Measurements from ENCODE around the gene MICU1. TPM values are rescaled to one million over a fixed set of nuclear protein-coding genes. Genes with fewer than 3 reads are reported as not detected.
"Not testable (repeated sequence)": the region's sequence is repeated elsewhere in the genome, so short reads cannot be mapped to it uniquely, and the experiment has no call there.

MICU1 gene
- 10 to 100 TPM; 21.9 to 36.2 (median 31.7) TPM for total RNA-seq

- ATAC-seq (ENCODE audit: low FRiP score) (peak; percentile 100), DNase-seq (ENCODE audit: low spot score) (peak; percentile 97)
- no peak for TF ChIP-seq CTCF (IDR thresholded peaks at IDR 0.05)
Observed at GRCh38 chr10:72625608-72626443, at the start of gene MICU1. Gene MICU1 (minus strand): TSS chr10:72626079. CDS start chr10:72566793, 59,286 bp downstream.

- not testable (repeated sequence) for DNase-seq (ENCODE audit: low spot score); ATAC-seq (ENCODE audit: low FRiP score)
Observed at GRCh38 chr10:72674174-72674573, 48.3 kb upstream of the MICU1 start.

- no peak for DNase-seq (ENCODE audit: low spot score)
- no peak for TF ChIP-seq CTCF (IDR thresholded peaks at IDR 0.05)
- ATAC-seq (ENCODE audit: low FRiP score): no peak
Observed at GRCh38 chr10:72673280-72673679, 47.4 kb upstream of the MICU1 start.

GRCh38 chr10:72667207-72667864 lies 41.5 kb upstream of the MICU1 start:
- TF ChIP-seq CTCF (IDR thresholded peaks at IDR 0.05): no peak
- ATAC-seq (ENCODE audit: low FRiP score) (no peak), DNase-seq (ENCODE audit: low spot score) (no peak)

- TF ChIP-seq CTCF (IDR thresholded peaks at IDR 0.05): no peak
- DNase-seq (ENCODE audit: low spot score) (no peak), ATAC-seq (ENCODE audit: low FRiP score) (no peak)
Observed at GRCh38 chr10:72665925-72666324, 40.0 kb upstream of the MICU1 start.

- ATAC-seq (ENCODE audit: low FRiP score) (no peak), DNase-seq (ENCODE audit: low spot score) (no peak)
- TF ChIP-seq CTCF (IDR thresholded peaks at IDR 0.05): no peak
Observed at GRCh38 chr10:72663971-72664370, 38.1 kb upstream of the MICU1 start.

- ATAC-seq (ENCODE audit: low FRiP score): no peak
- TF ChIP-seq CTCF (IDR thresholded peaks at IDR 0.05): no peak
- DNase-seq (ENCODE audit: low spot score): no peak
Observed at GRCh38 chr10:72661431-72661830, 35.6 kb upstream of the MICU1 start.
